DMS153 (cell line): Measurements from ENCODE around the gene EFCAB9.

Source experiments
- DNase-seq: peaks from one replicate; lab custom pipeline; 2025; lab: John Stamatoyannopoulos, UW

The EFCAB9 gene

GRCh38 chr5:172243302-172243701, 49.3 kb downstream of the EFCAB9 start:
- no peak for DNase-seq

GRCh38 chr5:172245046-172245445, 51.1 kb downstream of the EFCAB9 start:
- no peak for DNase-seq

- no peak for DNase-seq
These were observed 51.7 kb downstream of the EFCAB9 start for GRCh38 chr5:172245703-172246125.

GRCh38 chr5:172248637-172249036, 54.7 kb downstream of the EFCAB9 start:
- no peak for DNase-seq

- no peak for DNase-seq
These were observed 57.4 kb downstream of the EFCAB9 start for GRCh38 chr5:172251419-172251818.

- no peak for DNase-seq
These were observed 58.5 kb downstream of the EFCAB9 start for GRCh38 chr5:172252501-172252900.
